CD4-positive, alpha-beta T cell treated with Interferon gamma for 1 hour (primary cell): ENCODE measurements around the gene FADS2.
"Not testable (repeated sequence)": the region's sequence is repeated elsewhere in the genome, so short reads cannot be mapped to it uniquely, and the experiment has no call there.

ENCODE experiments used
- DNase-seq: peaks from one replicate; pipeline ENCODE4 v3.0.0-alpha.2; 2020

FADS2 gene

DNA sequence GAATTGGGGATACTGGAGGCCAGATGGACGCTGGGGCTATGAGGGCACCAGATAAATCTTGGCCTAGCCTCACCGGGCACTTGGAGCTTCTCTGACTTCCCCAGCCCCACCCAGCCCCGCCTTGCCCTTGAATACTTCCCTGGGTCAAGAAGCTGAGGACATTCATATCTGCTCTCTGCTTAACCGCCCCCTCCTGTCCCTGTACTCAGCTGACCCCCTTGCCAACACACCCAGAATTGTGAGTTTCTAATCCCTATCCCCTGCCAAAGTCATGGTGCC is 41.3 kb downstream of the FADS2 start:
- DNase-seq = no peak

DNA sequence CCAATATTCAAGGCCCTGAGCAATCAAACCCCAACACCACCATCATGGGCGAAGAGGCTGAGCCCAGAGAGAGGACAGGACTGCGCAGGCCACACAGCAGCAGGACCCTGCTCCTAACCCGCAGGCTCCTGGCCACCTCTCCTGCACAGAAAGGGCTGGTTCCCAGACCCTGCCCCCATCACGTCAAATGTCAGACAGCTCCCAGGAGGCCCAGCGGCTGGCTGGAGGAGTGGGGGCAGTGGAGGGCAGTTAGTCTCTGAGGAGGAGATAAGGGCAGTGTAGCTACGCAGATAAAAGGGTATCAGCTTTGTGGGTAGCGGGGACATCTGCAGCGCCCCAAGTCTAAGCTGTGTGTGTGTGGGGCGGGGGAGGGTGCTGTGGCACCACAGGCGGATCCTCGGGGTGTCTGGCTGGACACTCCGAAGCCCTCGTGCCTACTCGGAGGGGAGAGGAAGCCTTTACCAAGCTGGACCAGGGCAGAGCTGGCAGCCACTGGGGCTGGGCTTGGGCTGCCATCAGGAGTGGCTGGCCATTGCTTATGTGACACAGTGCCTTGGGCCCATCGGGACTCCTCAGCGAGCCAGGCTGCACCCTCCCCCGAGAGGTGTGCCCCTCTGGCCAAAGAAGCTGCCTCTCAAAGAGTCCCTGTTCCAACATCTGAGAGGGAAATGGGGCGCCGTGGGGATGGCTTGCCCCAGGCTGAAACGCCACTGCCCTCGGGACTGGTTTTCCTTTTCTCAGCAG is 41.8 kb downstream of the FADS2 start:
- DNase-seq = no peak

DNA sequence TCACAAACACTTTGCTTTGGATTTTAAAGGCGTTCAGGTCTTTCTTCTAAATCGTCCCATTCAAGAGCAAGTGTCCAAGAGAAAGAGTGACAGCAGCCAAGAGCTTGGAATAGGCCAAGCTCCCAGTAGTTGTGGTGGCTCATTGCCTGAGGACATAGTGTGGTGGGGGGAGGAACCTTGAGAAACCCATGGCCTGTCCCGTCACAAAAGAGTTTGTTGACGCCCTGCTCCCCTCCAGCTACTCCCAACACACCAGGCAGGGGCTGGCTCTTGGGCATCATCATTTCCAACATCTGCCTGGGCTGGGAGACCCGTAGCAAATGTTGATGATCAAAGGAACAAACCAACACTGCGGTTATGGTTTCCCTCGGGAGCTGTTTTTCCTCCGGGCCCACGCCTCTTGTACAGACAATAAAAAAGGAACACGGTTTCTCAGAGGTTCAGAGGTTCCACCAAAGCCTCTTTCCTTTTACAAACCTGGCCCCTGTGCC is 42.5 kb downstream of the FADS2 start:
- no peak for DNase-seq

DNA sequence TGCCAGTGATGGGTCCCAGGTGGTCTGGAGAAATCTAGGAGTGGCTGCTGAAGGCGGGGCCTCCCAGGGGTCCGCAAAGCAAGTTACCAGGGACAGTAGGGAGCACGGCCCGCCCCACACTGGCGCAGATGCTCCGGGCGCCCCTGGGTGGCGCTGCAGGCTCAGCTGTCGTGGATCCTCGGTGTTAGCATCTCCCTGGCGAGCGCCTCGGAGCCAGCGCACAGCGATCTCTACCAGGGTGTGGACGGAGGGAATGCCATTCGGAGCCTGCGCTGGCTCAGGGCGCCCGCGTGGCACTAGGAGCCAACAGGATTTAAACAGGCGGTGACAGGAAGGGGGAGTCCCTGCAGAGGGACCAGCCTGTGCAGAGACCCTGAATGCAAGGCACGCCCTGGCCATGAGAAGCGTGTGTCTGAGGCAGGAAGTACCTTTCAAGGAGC is 43.1 kb downstream of the FADS2 start:
- DNase-seq = peak; percentile 60

DNA sequence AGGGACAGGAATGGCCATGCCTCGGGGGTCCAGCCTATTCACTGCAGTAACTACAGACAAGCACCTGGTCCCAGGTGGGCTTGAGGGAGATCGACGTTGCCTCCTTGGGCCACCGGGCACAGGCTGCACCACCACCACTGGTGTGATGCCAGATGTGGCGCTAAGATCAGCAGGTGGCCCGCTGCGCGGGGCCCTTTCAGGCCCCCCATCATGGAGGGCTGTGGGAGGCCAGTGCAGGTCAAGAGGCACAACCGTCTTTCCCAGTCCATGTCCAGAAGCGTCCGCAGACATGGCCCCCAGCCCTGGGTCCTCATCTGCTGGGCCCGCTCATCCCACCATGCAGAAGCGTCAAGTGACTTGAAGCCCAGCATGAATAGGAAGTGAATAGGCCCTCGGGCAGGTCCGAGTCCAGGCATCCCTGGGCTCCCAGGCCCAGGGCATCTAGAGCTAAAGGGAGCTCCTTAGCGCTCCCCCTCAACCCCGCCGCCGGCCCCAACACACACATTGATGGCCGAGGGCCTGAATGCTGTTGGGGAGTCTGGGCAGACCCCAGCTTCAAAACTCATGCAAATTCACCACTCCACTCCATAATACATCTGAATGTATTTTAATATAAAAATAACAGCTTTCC is 45.0 kb downstream of the FADS2 start:
- no peak for DNase-seq

DNA sequence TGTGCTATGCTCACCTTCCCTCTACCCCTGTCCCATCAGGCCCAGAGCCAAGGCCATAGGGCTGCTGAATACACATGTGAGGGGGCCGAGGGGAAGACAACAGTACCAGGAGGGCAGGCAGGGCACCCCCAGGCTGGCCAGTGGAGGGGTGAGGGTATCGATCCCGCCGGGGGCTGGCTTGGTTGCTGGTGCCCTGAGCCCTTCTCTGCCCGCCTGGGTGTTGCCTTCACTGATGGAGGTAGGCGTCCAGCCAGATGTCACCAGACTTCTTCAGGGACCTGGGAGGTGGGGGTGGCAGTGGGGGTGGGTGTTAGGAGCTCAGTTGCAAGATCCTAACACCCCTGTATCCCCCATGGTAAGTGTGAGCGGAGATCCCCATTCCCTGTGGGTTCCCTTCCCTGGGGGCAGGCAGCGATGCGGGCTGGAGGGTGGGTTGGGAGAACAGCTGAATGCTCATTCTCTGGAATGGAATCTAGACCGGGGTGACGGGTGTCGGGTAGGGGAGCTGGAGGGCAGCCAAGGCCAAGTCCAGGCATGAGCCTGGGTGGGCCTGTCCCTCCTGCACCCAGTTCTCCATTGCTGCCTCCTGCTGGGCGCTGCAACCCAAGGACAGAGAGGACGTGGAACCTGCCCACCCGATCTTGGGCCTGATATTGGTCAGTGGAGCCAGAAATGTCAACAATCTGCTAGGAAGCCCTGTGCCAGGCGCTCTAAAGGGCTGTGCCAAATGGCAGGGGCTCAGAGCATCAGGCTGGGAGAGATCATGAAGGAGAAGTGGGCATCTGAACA is 45.7 kb downstream of the FADS2 start:
- DNase-seq = no peak

DNA sequence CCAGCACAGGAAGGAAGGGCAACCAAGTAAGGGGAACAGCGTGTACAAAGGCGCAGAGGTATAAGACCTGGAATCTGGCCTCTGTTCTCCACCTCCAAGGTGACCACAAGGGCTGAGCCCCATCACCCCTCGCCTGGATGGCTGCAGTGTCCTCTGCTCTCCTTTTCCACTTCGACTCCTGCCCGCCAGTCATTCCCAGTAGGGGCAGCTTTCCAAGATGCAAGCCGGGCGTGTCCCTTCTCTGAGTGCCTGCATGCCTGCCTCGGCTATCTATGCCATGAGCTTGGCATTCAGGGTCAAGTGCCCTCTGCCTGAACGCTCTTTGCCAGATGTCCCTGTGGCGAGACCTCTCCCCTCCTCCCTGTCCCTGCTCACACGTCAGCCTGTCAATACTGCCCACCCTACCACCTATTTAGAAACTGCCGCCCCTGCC is 46.3 kb downstream of the FADS2 start:
- no peak for DNase-seq

DNA sequence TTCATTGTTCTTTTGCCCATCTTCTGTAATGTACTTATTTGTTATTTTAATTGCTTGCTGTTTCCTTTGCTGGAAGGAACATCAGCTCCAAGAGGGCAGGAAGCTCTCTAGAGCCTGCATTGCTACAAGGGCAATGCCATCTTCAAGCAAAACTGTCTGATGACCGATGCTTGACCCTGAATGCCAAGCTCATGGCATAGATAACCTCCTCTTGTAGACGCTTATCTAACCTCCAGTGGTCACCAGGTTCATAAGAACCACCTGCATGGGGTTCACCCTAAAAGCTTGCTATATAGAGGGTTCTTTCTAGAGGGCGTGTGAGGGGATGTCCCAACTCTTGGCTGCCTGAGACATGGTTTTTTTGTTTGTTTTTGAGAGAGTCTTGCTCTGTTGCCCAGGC is 46.8 kb downstream of the FADS2 start:
- no peak for DNase-seq

DNA sequence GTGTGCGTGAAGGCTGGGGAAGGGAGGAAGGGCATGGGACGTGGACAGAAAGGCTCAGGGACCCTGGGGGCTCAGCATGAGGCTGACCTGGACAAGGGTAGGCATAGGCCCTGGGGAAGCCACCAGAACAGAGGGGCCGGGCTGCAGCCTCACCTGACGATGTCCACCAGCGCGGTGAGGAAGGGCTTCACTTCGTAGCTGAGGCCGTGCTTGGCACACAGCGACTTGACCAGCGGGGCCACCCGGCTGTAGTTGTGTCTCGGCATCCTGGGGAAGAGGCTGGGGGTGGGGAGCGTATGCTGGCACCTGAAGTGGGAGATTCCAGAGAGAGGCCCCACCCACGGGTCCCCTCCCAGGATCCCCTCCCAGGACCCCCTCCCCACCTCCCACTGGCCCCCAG is 47.6 kb downstream of the FADS2 start:
- DNase-seq = no peak

DNA sequence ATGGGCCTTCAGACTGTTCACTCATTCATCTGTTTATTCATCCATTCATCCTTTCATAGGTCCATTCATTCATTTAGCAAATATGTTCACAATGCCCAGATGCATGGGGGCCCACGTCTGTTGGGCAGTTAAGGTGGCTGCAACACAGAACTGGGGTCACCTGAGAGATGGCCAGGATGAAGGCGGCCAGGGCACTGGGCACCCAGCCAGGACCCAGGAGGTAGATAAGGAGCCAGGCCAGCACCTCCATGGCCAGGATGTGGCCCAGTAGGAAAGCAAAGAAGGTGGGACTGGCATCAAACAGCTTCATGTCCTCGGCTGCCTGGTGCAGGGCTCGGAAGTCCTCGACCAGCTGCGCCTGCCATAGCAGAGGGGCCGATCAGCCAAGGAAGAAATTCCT is 51.1 kb downstream of the FADS2 start:
- DNase-seq = no peak

DNA sequence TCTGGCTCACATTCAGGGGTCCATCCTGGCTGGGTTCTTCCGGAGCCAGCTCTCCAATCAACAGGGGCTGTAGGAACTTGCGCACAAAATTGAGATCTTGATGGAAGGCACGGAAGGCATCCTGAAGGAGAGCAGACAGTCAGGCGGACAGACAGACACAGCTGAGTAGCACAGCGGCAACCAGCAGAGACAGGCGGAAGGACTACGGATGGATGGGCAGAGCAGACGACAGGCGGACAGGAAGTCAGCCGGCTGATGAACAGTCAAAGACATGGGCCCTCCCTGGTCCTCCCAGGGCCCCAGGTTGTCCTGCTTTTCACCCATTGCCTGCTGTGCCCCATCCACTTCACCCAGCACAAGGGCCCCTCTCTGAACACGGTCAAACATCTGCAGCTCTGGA is 51.9 kb downstream of the FADS2 start:
- no peak for DNase-seq

DNA sequence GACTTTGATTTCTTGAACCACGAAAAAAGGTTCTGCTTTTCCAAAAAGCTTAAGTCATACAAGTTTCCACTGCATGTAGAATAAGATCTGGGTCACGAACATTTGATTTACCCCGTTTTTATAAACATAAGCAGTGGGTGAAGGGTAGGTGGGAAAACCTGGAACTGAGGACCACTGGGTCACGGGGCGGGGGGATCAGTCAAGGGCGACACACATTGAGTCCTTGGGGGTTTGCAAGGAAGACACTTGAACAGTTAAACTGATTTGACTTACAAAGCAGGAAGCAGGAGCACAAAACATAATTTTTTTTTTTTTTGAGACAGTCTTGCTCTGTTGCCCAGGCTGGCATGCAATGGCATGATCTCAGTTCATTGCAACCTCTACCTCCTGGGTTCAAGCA is 52.4 kb downstream of the FADS2 start:
- DNase-seq = peak; percentile 12

DNA sequence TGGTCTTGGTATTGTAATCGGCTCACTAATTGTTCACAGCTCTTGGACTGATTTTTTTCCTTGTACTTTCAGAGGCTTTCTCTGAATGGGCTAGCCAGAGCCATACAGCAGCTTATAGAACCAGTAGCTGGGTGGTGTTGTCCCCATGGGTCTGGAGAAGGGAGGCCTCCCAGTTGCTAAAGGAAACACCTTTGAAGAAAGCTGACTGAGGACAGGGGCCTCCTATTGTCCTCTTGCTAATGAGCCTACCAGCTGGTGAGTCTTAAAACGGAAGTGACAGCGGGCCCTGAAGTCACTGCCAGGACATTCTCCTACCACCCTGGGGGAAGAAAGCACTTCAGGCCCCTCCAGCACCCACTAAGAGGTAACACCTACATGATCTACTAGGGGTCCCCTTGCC is 53.3 kb downstream of the FADS2 start:
- no peak for DNase-seq

DNA sequence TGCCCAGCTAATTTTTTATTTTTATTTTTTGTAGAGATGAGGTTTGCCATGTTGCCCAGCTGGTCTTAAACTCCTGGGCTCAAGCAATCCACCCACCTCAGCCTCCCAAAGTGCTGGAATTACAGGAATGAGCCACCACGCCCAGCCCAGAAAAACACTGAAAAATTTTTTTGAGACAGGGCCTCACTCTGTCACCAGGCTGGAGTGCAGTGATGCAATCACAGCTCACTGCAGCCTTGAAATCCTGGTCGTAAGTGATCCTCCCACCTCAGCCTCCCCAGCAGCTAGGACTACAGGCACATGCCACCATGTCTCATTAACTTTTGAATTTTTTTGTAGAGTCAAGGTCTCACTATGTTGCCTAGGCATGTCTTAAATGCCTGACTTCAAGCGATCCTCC is 54.2 kb downstream of the FADS2 start:
- not testable (repeated sequence) for DNase-seq

DNA sequence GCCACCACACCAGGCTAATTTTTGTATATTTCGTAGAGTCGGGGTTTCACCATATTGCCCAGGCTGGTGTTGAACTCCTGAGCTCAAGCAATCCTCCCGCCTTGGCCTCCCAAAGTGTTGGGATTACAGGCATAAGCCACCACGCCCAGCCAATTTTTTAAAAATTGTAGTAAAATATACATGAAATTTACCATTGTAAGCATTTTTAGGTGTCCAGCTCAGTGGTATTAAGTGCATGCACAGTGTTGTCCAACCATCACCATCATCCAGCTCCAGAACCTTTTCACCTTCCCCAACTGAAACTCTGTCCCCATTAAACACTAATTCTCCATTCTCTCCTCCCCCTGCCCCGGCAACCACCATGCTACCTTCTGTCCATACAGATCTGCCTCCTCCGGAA is 54.8 kb downstream of the FADS2 start:
- no peak for DNase-seq

DNA sequence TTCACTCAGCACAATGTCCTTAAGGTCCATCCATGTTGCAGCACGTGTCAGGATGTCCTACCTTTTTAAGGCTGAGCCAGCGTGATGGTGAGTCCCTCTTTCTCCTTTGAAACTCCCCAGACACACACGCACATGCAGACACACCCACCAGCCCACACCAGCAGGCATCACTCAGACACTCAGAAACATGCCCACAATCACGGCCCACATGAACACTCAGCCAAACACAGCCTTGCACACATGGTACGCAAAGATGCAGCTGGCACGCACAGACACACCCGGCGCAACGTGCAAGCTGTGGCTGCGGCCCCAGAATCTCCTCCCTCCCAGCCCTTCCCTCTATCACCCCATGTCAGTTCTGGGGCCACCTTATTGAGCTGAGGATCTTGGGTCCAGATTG is 55.2 kb downstream of the FADS2 start:
- DNase-seq = no peak

DNA sequence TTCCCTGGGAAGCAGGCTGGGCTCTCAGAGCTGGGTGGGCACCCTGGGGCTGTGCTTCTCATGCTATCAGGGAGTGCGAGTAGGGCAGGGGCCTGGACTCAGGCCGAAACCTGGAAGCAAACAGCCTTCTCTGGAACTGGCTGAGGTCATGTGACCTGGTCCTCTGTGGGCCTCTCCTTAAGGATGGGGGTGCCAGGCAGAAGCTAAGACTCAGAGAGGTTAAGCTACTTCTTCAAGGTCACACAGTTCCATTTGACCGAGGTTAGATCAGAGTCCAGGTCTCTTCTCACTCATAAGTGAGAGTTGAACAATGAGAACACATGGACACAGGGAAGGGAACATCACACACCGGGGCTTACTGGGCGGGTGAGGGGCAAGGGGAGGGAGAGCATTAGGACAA is 55.8 kb downstream of the FADS2 start:
- DNase-seq = no peak

DNA sequence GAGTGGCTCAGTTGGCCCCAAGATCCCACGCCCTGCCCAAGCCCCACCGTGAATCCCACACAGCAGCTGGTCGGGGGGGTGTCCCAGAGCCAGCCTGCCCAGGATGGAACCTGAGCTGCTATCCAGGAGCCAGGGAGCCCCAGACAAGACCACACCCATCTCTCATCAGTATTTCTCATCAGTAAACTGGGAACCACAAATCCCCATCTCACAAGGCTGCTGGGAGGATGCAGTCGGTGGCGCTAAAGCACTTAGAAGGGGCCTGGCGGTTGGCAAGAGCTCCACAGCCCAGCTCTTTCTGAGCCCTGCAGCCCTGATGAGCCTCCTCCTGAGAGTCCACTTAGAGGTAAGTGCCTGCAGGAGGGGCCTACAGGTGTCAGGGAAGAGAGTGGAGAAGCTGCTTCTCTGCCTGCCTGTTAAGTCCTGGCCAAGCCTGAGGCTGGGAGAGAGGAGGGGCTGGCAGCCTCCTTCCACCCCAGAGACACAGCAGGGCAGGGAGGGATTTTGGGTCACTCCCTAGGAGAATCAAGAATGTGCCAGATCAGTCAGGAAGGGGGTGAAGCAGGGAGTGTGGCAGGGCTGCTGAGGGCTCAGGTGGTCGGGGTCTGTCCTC is 57.2 kb downstream of the FADS2 start:
- DNase-seq = no peak

DNA sequence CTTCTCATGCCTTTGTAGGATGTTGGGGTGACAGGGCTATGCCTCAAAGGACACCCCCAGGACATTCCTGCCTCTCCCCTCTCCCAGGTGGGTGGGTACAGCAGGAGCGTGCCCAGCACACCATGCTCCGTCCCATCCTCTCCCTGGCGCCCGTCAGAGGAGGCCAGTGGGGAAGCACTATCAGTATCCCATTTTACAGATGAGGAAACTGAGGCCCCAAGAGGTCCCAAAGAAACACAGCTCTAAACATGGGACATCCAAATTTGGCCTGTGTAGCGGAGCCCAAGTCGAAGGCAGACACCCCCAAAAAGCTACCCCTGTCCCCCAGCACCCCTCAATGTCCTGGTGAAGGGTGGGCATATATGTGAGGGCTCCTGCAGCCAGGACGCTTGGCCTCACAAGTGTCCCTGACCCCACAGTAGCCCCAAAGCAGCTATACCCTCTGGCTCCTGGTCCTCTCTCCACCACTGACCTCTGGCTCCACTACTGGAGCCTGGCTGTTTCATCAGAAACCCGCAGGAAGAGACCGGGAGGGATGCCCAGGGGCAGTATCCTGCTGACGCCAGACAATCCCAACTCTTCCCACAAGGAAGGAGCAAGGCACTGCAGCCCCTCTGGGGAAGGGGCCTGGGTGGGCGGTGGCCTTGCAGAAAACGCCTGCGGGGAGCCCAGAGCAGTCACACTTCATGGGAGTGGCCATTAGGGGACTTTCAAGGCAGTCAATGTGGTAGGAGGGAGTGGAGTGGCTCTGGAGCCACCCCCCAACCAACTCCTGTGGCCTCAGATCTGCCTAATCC is 57.9 kb downstream of the FADS2 start:
- DNase-seq = no peak

DNA sequence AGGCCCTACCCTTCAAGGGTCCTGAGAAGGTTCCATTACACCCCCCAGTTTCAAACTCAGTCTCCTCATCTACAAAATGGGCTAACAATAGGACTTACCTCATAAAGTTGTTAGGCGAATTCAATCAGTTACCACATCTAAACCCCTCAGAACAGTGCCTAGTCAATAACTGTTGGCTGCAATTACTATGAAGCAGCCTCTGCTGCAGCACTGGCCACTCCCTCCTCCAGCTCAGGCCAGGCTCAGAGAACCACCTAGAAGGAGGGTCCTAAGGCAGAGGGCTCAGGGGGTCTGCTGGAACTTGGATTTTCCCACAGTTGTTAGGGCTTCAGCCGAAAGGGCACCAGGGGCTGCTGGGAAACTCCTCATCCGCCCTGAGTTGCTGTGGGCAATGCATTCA is 58.5 kb downstream of the FADS2 start:
- no peak for DNase-seq

DNA sequence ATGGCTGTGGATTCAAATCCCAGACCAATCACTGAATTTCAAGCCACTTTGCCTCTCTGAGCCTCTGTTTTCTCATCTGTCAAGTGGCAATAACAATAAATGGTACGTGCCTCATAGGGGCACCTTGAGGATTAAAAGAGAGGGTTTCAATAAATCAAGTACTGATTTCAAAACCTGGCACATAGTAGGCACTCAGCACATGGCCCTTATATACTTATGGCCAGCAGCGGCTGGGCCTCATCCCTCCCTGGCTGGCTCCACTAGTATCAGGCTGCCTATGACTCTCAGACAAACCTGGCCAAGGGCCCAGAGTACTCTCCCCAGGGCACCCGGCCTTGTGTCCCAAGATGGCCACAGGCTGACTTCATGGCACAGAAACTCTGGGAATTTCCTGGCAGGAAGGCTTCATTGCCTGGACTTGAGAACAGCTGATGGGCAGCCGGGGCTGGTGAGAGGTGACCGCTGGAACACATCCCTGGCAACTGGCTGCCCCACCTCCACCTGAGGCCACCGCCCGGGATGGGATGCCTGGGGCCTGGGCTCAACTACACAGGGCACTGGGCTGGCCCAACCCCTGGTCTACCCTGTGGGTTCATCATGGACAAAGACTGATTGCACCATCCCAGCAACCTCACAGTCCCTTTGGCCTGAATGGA is 59.9 kb downstream of the FADS2 start:
- DNase-seq = no peak

DNA sequence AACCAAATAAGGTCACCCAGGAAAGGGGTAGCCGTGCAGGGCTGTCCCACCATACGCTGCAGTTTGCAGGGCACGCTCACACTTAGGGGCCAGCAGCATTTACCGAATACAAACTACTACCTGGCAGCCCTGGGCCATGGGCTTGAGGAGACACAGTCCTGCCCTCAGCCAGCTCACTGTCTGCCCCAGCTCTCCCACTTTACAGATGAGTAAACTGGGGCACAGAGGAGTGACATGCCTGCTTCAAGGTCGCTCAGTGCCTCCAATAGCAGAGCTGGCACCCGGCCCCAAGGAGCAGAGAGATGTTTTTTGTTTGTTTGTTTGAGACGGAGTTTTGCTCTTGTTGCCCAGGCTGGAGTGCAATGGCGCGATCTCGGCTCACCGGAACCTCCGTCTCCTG is 60.5 kb downstream of the FADS2 start:
- DNase-seq = no peak
